GM06990 (cell line): ENCODE measurements around the gene L2HGDH.

ENCODE experiments used
- DNase-seq: peaks from one replicate; pipeline ENCODE4 v3.0.0-alpha.2; 2011; ENCODE audit not compliant: insufficient read length; ENCODE audit errors: extremely low read depth
- H3K27me3 ChIP-seq: replicated peaks from 2 replicates; pipeline ENCODE4 v1.6.0; 2011; ENCODE audit warnings: low read length; ENCODE audit not compliant: control insufficient read depth, insufficient read depth
- H3K36me3 ChIP-seq: 2 replicates; pipeline ENCODE4 v1.5.1; 2011; ENCODE audit warnings: low read length; ENCODE audit not compliant: control insufficient read depth, insufficient read depth
- H3K4me3 ChIP-seq: replicated peaks from 2 replicates; pipeline ENCODE4 v1.5.1; 2011; ENCODE audit warnings: low read depth, mild to moderate bottlenecking, control low read depth, low read length
- TF ChIP-seq, protein P1 (sequence below): IDR thresholded peaks from 2 replicates; pipeline ENCODE4 v1.5.1; 2011; ENCODE audit warnings: low read length, control low read depth, mild to moderate bottlenecking, inconsistent platforms; ENCODE audit not compliant: insufficient read depth, poor library complexity, severe bottlenecking

L2HGDH gene

DNA sequence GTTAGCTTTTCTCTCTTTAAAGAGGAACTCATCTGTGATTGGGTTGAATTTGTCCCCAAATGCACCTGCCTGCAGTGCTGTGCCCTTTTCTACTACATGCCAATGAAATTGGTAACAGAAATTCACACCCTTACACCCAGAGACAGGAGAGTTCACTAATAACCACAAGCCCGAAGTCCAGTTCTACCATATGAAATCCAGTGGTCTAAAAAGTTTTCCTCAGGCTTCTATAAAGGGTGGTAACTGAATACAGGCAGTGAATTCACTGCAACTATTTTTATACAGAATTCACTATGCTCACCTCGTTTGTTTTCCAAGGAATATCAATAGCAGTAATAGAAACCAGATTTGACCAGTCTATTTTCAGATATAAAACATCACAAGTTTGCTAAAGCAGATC is 49.2 kb downstream of the L2HGDH start:
- Histone ChIP-seq H3K27me3 (no peaks in the 10 kb centered on the region), H3K36me3 (no peaks in the 10 kb centered on the region), H3K4me3 (no peak overlapping the region)
- DNase-seq: no peak
- TF ChIP-seq, protein P1, sequence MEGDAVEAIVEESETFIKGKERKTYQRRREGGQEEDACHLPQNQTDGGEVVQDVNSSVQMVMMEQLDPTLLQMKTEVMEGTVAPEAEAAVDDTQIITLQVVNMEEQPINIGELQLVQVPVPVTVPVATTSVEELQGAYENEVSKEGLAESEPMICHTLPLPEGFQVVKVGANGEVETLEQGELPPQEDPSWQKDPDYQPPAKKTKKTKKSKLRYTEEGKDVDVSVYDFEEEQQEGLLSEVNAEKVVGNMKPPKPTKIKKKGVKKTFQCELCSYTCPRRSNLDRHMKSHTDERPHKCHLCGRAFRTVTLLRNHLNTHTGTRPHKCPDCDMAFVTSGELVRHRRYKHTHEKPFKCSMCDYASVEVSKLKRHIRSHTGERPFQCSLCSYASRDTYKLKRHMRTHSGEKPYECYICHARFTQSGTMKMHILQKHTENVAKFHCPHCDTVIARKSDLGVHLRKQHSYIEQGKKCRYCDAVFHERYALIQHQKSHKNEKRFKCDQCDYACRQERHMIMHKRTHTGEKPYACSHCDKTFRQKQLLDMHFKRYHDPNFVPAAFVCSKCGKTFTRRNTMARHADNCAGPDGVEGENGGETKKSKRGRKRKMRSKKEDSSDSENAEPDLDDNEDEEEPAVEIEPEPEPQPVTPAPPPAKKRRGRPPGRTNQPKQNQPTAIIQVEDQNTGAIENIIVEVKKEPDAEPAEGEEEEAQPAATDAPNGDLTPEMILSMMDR: no peak

GRCh38 chr14:50260511-50260910 is 51.5 kb downstream of the L2HGDH start:
- H3K27me3 ChIP-seq: no peaks in the 10 kb centered on the region
- H3K4me3 ChIP-seq: no peak overlapping the region
- H3K36me3 ChIP-seq: no peaks in the 10 kb centered on the region
- no peak for DNase-seq
- TF ChIP-seq, protein P1: peak; percentile 54

- TF ChIP-seq, protein P1: no peak
- no peak for DNase-seq
- H3K4me3 ChIP-seq: no peak overlapping the region
- no peaks in the 10 kb centered on the region for H3K36me3 ChIP-seq
- no peaks in the 10 kb centered on the region for H3K27me3 ChIP-seq
These were observed 52.0 kb downstream of the L2HGDH start for GRCh38 chr14:50260072-50260471.

- Histone ChIP-seq H3K36me3 (no peaks in the 10 kb centered on the region), H3K27me3 (no peaks in the 10 kb centered on the region), H3K4me3 (no peak overlapping the region)
- no peak for DNase-seq
- TF ChIP-seq, protein P1: no peak
These were observed 54.3 kb downstream of the L2HGDH start for GRCh38 chr14:50257732-50258131.

DNA sequence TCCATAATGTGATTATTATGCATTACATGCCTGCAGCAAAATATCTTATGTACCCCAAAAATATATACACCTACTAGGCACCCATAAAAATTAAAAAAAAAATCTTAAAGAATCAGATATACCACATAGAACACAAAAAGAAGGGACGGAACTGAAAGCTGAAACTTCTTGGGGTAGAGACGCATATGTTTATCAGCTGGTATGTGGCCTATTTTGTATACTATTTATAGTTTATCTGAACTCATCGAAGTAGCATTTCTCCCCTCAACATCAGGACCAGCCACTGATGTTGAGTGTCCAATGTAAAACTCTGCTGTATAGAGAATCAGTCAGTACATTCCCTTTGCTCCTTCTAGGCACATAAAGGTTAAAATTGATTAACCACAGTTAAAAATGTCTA is 57.8 kb downstream of the L2HGDH start:
- no peak for DNase-seq
- Histone ChIP-seq H3K4me3 (no peak overlapping the region), H3K27me3 (no peaks in the 10 kb centered on the region), H3K36me3 (no peaks in the 10 kb centered on the region)
- TF ChIP-seq, protein P1: no peak

- DNase-seq: no peak
- Histone ChIP-seq H3K36me3 (peaks cover 2% of the 10 kb centered on the region; the same call in 1 of the 2 replicates), H3K27me3 (no peaks in the 10 kb centered on the region), H3K4me3 (no peak overlapping the region)
- TF ChIP-seq, protein P1: no peak
These were observed 62.8 kb downstream of the L2HGDH start for GRCh38 chr14:50249136-50249775.
